Activated T-helper 1 cell treated with anti-CD3 and anti-CD28 coated beads, Interleukin-2, amount 50 U/mL, for 16 hours (primary cell): ENCODE results near the gene TTC28.
"Not testable (repeated sequence)": the region's sequence is repeated elsewhere in the genome, so short reads cannot be mapped to it uniquely, and the experiment has no call there.

Experiments used
- DNase-seq, 2 donors: peaks; one replicate each; pipeline ENCODE4 v3.0.0-alpha.2; 2020; ENCODE audit warnings: low read depth in 1 of 2, low spot score in 1 of 2

Gene TTC28

GRCh38 chr22:28063656-28064055, 616.0 kb downstream of the TTC28 start:
- DNase-seq = no peak

- DNase-seq = not testable (repeated sequence)
Observed at GRCh38 chr22:28060594-28060993, 619.0 kb downstream of the TTC28 start.

GRCh38 chr22:28058036-28058435, 621.6 kb downstream of the TTC28 start:
- no peak for DNase-seq

- DNase-seq = no peak
Observed at GRCh38 chr22:28054819-28055208, 624.8 kb downstream of the TTC28 start.

- no peak for DNase-seq
Observed at GRCh38 chr22:28053896-28054818, 625.5 kb downstream of the TTC28 start.

GRCh38 chr22:28052825-28053269, 626.8 kb downstream of the TTC28 start:
- no peak for DNase-seq

- no peak for DNase-seq
Observed at GRCh38 chr22:28051787-28052356, 627.8 kb downstream of the TTC28 start.

- DNase-seq = no peak
Observed at GRCh38 chr22:28051091-28051786, 628.4 kb downstream of the TTC28 start.

GRCh38 chr22:28048529-28048928, 631.1 kb downstream of the TTC28 start:
- no peak for DNase-seq

- no peak for DNase-seq
Observed at GRCh38 chr22:28047740-28048139, 631.9 kb downstream of the TTC28 start.

- no peak for DNase-seq
Observed at GRCh38 chr22:28046100-28046499, 633.5 kb downstream of the TTC28 start.

GRCh38 chr22:28044546-28045173, 635.0 kb downstream of the TTC28 start:
- no peak for DNase-seq

GRCh38 chr22:28043266-28043665, 636.4 kb downstream of the TTC28 start:
- no peak for DNase-seq

- DNase-seq = no peak
Observed at GRCh38 chr22:28034760-28035401, 644.8 kb downstream of the TTC28 start.

GRCh38 chr22:28034145-28034759, 645.4 kb downstream of the TTC28 start:
- DNase-seq = no peak

- DNase-seq = no peak
Observed at GRCh38 chr22:28032861-28033260, 646.8 kb downstream of the TTC28 start.

- DNase-seq = no peak
Observed at GRCh38 chr22:28031383-28031922, 648.2 kb downstream of the TTC28 start.

GRCh38 chr22:28030473-28030872, 649.2 kb downstream of the TTC28 start:
- DNase-seq = no peak

GRCh38 chr22:28029956-28030355, 649.7 kb downstream of the TTC28 start:
- no peak for DNase-seq
